HepG2 (cell line): ENCODE results near the gene STK40. TPM values are rescaled to one million over a fixed set of nuclear protein-coding genes. Genes with fewer than 3 reads are reported as not detected.

Experiments used
- ATAC-seq: fragments of 200-7000 bp; cut with Tn5 transposase; 3 replicates; pipeline ENCODE4 v1.9.1; 2020; ENCODE audit warnings: mild to moderate bottlenecking, moderate library complexity
- BruUV-seq: library from RNA; stranded (reverse); fragments of 400-500 nt; replicated peaks from 2 replicates; lab custom pipeline; 2021; lab: Mats Ljungman, UMichigan
- CTCF ChIA-PET: fragments of 300-600 bp; formaldehyde crosslinking; extraction: SDS; loops from one replicate; lab custom pipeline; 2021; ENCODE audit warnings: low total read pairs, inconsistent platforms, low intra/inter-chr PET ratio; lab: Yijun Ruan, JAX
- POLR2A ChIA-PET: fragments of 350-600 bp; sonication (Branson Sonifier 250); formaldehyde crosslinking; loops from one replicate; lab custom pipeline; 2020; ENCODE audit warnings: antibody characterized with exemption, inconsistent platforms; lab: Yijun Ruan, JAX
- DNase-seq: peaks from one replicate; pipeline ENCODE4 v3.0.0-alpha.2; 2015; ENCODE audit warnings: low spot score
- FAIRE-seq: peaks from 3 replicates; lab custom pipeline; 2011; peaks lifted over from hg19 to GRCh38; lab: Jason Lieb, UNC
- H2AFZ ChIP-seq: one replicate; pipeline ENCODE4 v1.6.1; 2011; ENCODE audit warnings: low read length, inconsistent platforms
- H3K27ac ChIP-seq: fragments of 300-600 bp; 3 replicates; pipeline ENCODE4 v1.8.0; 2011; ENCODE audit warnings: mixed run types, mild to moderate bottlenecking, mixed read lengths, low read length, inconsistent platforms; ENCODE audit not compliant: insufficient read depth; ENCODE audit errors: extremely low read length
- H3K27me3 ChIP-seq, 2 experiments: fragments of 200-600 bp in 1 of 2; 2 replicates in 1 of 2; 3 replicates in 1 of 2; pipeline versions ENCODE4 v1.6.0 to v1.8.0; 2011; ENCODE audit warnings: low read length in 2 of 2, mild to moderate bottlenecking in 2 of 2, moderate library complexity in 2 of 2, inconsistent platforms in 1 of 2; ENCODE audit not compliant: insufficient read depth in 2 of 2, control insufficient read depth in 1 of 2
- H3K36me3 ChIP-seq, 2 experiments: fragments of 200-600 bp in 1 of 2; replicated peaks in 1 of 2; 2 replicates in 1 of 2; 3 replicates in 1 of 2; pipeline versions ENCODE4 v1.5.1 to v1.8.0; 2011; ENCODE audit warnings: low read length in 2 of 2, inconsistent platforms in 1 of 2; ENCODE audit not compliant: insufficient read depth in 2 of 2, control insufficient read depth in 1 of 2
- H3K4me1 ChIP-seq: 2 replicates; pipeline ENCODE4 v1.5.1; 2012; ENCODE audit warnings: low read length, inconsistent platforms; ENCODE audit not compliant: insufficient read depth
- H3K4me2 ChIP-seq: 2 replicates; pipeline ENCODE4 v1.6.0; 2011; ENCODE audit warnings: low read depth, low read length, inconsistent platforms
- H3K4me3 ChIP-seq, 3 experiments: fragments of 200-600 bp in 1 of 3; sonication (generic), shearing (Covaris generic) in 1 of 3; replicated peaks in 1 of 3; 2 replicates each; pipeline ENCODE4 v1.5.1; 2011 to 2016; ENCODE audit warnings: low read length in 3 of 3, inconsistent platforms in 2 of 3, low read depth in 2 of 3, mild to moderate bottlenecking in 2 of 3, control low read depth in 1 of 3, mixed read lengths in 1 of 3; ENCODE audit not compliant: insufficient read depth in 1 of 3
- H3K79me2 ChIP-seq: one replicate; pipeline ENCODE4 v1.6.1; 2011; ENCODE audit warnings: low read length, inconsistent platforms; ENCODE audit not compliant: insufficient read depth
- H3K9ac ChIP-seq: 2 replicates; pipeline ENCODE4 v1.6.0; 2011; ENCODE audit warnings: mild to moderate bottlenecking, low read depth, low read length, inconsistent platforms; ENCODE audit not compliant: insufficient read depth
- H3K9me3 ChIP-seq: 2 replicates; pipeline ENCODE4 v1.5.1; 2012; ENCODE audit warnings: mild to moderate bottlenecking, low read length
- H4K20me1 ChIP-seq: 2 replicates; pipeline ENCODE4 v1.6.0; 2011; ENCODE audit warnings: inconsistent platforms, mild to moderate bottlenecking, low read length, moderate library complexity; ENCODE audit not compliant: insufficient read depth
- ATF4 ChIP-seq, 2 experiments: fragments of 450-650 bp in 1 of 2; sonication (generic) in 1 of 2; formaldehyde crosslinking; IDR thresholded peaks; 2 replicates each; pipeline versions ENCODE4 v1.5.0 to v1.8.0; 2020 to 2022; ENCODE audit warnings: mild to moderate bottlenecking in 1 of 2, missing genetic modification reagents in 1 of 2
- CAMTA2 ChIP-seq: sonication (generic); formaldehyde crosslinking; IDR thresholded peaks from 2 replicates; pipeline ENCODE4 v1.4.0; 2020; ENCODE audit warnings: mild to moderate bottlenecking, missing genetic modification reagents, borderline replicate concordance
- EP300 ChIP-seq, 3 experiments: sonication (generic) in 1 of 3; formaldehyde crosslinking in 1 of 3; IDR thresholded peaks; 2 replicates each; pipeline versions ENCODE4 v1.5.1 to v1.6.1; 2011 to 2020; ENCODE audit warnings: low read depth in 2 of 3, low read length in 2 of 3, borderline replicate concordance in 1 of 3, improper control_type of control experiment in 1 of 3, mild to moderate bottlenecking in 1 of 3, missing genetic modification reagents in 1 of 3, moderate library complexity in 1 of 3
- MAFK ChIP-seq, 2 experiments: IDR thresholded peaks in 1 of 2; conservative IDR thresholded peaks in 1 of 2; 2 replicates each; pipeline ENCODE4 v1.6.1; 2011; ENCODE audit warnings: improper control_type of control experiment in 2 of 2, low read length in 2 of 2
- MIER2 ChIP-seq: IDR thresholded peaks from 2 replicates; pipeline ENCODE4 v1.6.1; 2016; ENCODE audit warnings: missing biosample characterization, missing genetic modification reagents
- NR3C1 ChIP-seq: sonication (generic); formaldehyde crosslinking; IDR thresholded peaks from 2 replicates; pipeline ENCODE4 v1.4.0; 2020; ENCODE audit warnings: missing genetic modification reagents
- PRDM15 ChIP-seq: sonication (generic); formaldehyde crosslinking; IDR thresholded peaks from 2 replicates; pipeline ENCODE4 v1.4.0; 2020; ENCODE audit warnings: missing genetic modification reagents
- PTBP1 ChIP-seq: fragments of 200-400 bp; formaldehyde crosslinking; IDR thresholded peaks from 2 replicates; pipeline ENCODE4 v1.6.1; 2018; ENCODE audit warnings: low read length, low read depth; ENCODE audit not compliant: poor library complexity, severe bottlenecking
- RNF2 ChIP-seq: fragments of 450-650 bp; conservative IDR thresholded peaks from 2 replicates; pipeline ENCODE4 v1.6.1; 2016; ENCODE audit warnings: low read depth
- TBX2 ChIP-seq: sonication (generic); formaldehyde crosslinking; IDR thresholded peaks from 2 replicates; pipeline ENCODE4 v1.5.0; 2020; ENCODE audit warnings: missing genetic modification reagents, mild to moderate bottlenecking, borderline replicate concordance
- TFDP1 ChIP-seq: IDR thresholded peaks from 2 replicates; pipeline ENCODE4 v1.6.1; 2016; ENCODE audit warnings: missing compliant biosample characterization, missing genetic modification reagents, borderline replicate concordance
- TP53 ChIP-seq: sonication (generic); formaldehyde crosslinking; conservative IDR thresholded peaks from 2 replicates; pipeline ENCODE4 v1.4.0; 2020; ENCODE audit warnings: missing genetic modification reagents
- ZBTB8A ChIP-seq: sonication (generic); formaldehyde crosslinking; IDR thresholded peaks from 2 replicates; pipeline ENCODE4 v1.4.0; 2020; ENCODE audit warnings: mild to moderate bottlenecking, low read depth, missing genetic modification reagents, borderline replicate concordance
- ZNF205 ChIP-seq: IDR thresholded peaks from 2 replicates; pipeline ENCODE4 v1.6.1; 2018; ENCODE audit warnings: missing biosample characterization, missing genetic modification reagents
- ZNF224 ChIP-seq: sonication (generic); formaldehyde crosslinking; IDR thresholded peaks from 2 replicates; pipeline ENCODE4 v1.5.0; 2020; ENCODE audit warnings: mild to moderate bottlenecking, missing genetic modification reagents
- ZNF33A ChIP-seq: sonication (generic); formaldehyde crosslinking; IDR thresholded peaks from 2 replicates; pipeline ENCODE4 v1.5.1; 2020; ENCODE audit warnings: missing genetic modification reagents, mild to moderate bottlenecking, moderate library complexity, borderline replicate concordance
- ZNF44 ChIP-seq: sonication (generic); formaldehyde crosslinking; IDR thresholded peaks from 2 replicates; pipeline ENCODE4 v1.5.1; 2020; ENCODE audit warnings: mild to moderate bottlenecking, missing genetic modification reagents
- ZNF567 ChIP-seq: sonication (generic); formaldehyde crosslinking; IDR thresholded peaks from 2 replicates; pipeline ENCODE4 v1.8.1; 2023; ENCODE audit warnings: mild to moderate bottlenecking, missing genetic modification reagents, borderline replicate concordance
- ZNF672 ChIP-seq: sonication (generic); formaldehyde crosslinking; IDR thresholded peaks from 2 replicates; pipeline ENCODE4 v1.8.1; 2022; ENCODE audit warnings: missing genetic modification reagents
- WGBS: methylation state at CpG from one replicate; pipeline ENCODE4 v1.1.6; 2017; ENCODE audit warnings: low lambda C conversion rate; 5-methylcytosine and 5-hydroxymethylcytosine counted together
- in situ Hi-C: cut with HindIII; loops from 2 replicates; pipeline ENCODE4 v1.10.0; 2017; ENCODE audit warnings: low pct_unique_long_range_greater_than_20kb; ENCODE audit not compliant: extremely low pct_ligation_motif_present
- intact Hi-C: fragments of 100-400 bp; cut with micrococcal nuclease; formaldehyde crosslinking; loops from one replicate; pipeline ENCODE4 v1.10.0; 2022; ENCODE audit not compliant: unreplicated experiment
- polyA plus RNA-seq, 8 experiments: library from polyadenylated mRNA; depleted of rRNA in 3 of 8; stranded (reverse) in 7 of 8; unstranded in 1 of 8; fragments of >200 nt; fragmentation: Illumina TruSeq in 4 of 8; extraction: Trizol in 4 of 8; gene quantifications; 2 replicates each; pipeline versions ENCODE4 v1.2.1 to v1.2.3, GENCODE V29; 2011 to 2016; ENCODE audit warnings: low read depth in 4 of 8, missing spikeins in 1 of 8, mixed read lengths in 1 of 8; ENCODE audit not compliant: insufficient read depth in 1 of 8
- total RNA-seq, 5 experiments: library from RNA; depleted of rRNA; stranded (reverse); fragments of >200 nt; fragmentation: Illumina TruSeq; extraction: Trizol; gene quantifications; 2 replicates each; pipeline ENCODE4 v1.2.3, GENCODE V29; 2016; ENCODE audit warnings: low read depth in 1 of 5

The STK40 gene
- total and polyA plus RNA-seq, 2 of the 13 experiments (the other 11 are each of a cell fraction or from before 2014, with no cell fraction given), result 33.8 to 35.1 TPM

GRCh38 chr1:36355811-36356210 is 29.9 kb downstream of the STK40 start:
- POLR2A ChIA-PET, result no interaction called here
- 77% methylated on average over 4 of the region's 4 CpGs for WGBS
- no peak overlapping the region for H3K9ac ChIP-seq
- FAIRE-seq (no peak), DNase-seq (no peak), ATAC-seq (0 out of 3 replicates have a peak, but pooled peaks have one; percentile 12)
- H3K4me3 ChIP-seq, result no peak overlapping the region
- H3K4me2 ChIP-seq, result no peak overlapping the region
- H3K4me1 ChIP-seq, result peaks cover 35% of the 10 kb centered on the region
- H2AFZ ChIP-seq, result no peak overlapping the region
- H3K9me3 ChIP-seq, result no peaks in the 10 kb centered on the region
- peaks cover 29 to 66% of the 10 kb centered on the region in 2 experiments for H3K36me3 ChIP-seq
- intact Hi-C loops (no loop called here), in situ Hi-C loops (no loop called here)
- no peaks in the 10 kb centered on the region for H3K79me2 ChIP-seq
- TF ChIP-seq EP300 (IDR thresholded peaks at IDR 0.05; ENCODE audit: low read depth in 2 of 2, low read length in 2 of 2) (no peak), EP300 (CRISPR knock-in tag; IDR thresholded peaks at IDR 0.05; ENCODE audit: borderline replicate concordance) (no peak), TP53 (CRISPR knock-in tag) (no peak), ZNF44 (CRISPR knock-in tag) (no peak), PRDM15 (no peak), ZNF205 (no peak), CAMTA2 (CRISPR knock-in tag) (no peak), MIER2 (CRISPR knock-in tag) (no peak), MAFK (conservative IDR thresholded peaks at IDR 0.05 in 1 of 2, IDR thresholded peaks at IDR 0.05 in 1 of 2; ENCODE audit: low read length in 2 of 2) (no peak), ZNF567 (CRISPR knock-in tag) (no peak), ZNF33A (CRISPR knock-in tag) (no peak), TBX2 (no peak), ATF4 (CRISPR knock-in tag; IDR thresholded peaks at IDR 0.05) (no peak), NR3C1 (CRISPR knock-in tag) (no peak), ZBTB8A (CRISPR knock-in tag) (no peak), ZNF672 (CRISPR knock-in tag) (no peak), TFDP1 (CRISPR knock-in tag) (no peak), RNF2 (no peak), PTBP1 (no peak), ZNF224 (CRISPR knock-in tag) (no peak)
- H3K27ac ChIP-seq, result no peak overlapping the region
- H3K27me3 ChIP-seq, result no peaks in the 10 kb centered on the region
- BruUV-seq, result no TSS peak
- CTCF ChIA-PET, result no interaction called here
- H4K20me1 ChIP-seq, result no peaks in the 10 kb centered on the region
